PFSK-1 (cell line): Measurements from ENCODE around the gene STAC3.

Experiments
- POLR2AphosphoS5 ChIP-seq: IDR thresholded peaks from 2 replicates; pipeline ENCODE4 v1.6.1; 2012; ENCODE audit warnings: low read depth, mild to moderate bottlenecking, control low read depth, low read length, moderate library complexity
- TAF1 ChIP-seq: IDR thresholded peaks from 2 replicates; pipeline ENCODE4 v1.6.1; 2012; ENCODE audit warnings: low read length, control low read depth, borderline replicate concordance; ENCODE audit not compliant: insufficient read depth

DNA sequence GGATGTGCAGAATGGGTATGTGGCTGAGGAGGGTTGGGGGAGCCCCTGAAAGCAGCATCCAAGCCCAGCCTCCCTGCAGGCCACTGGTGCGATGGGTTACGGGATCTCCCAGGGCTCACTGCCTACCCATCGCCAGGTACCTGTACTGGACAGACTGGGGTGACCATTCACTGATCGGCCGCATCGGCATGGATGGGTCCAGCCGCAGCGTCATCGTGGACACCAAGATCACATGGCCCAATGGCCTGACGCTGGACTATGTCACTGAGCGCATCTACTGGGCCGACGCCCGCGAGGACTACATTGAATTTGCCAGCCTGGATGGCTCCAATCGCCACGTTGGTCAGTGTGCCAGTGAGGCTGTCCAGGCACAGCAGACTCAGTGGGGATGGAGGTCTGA lies 52.7 kb downstream of the STAC3 start:
- TF ChIP-seq POLR2AphosphoS5 (no peak), TAF1 (no peak)
